HG02588 (cell line): ENCODE measurements around the gene MYH14.
A peak's percentile ranks its signal among the peaks of the same experiment; 100 is the strongest.
"Not testable (repeated sequence)": the region's sequence is repeated elsewhere in the genome, so short reads cannot be mapped to it uniquely, and the experiment has no call there.

Experiments used
- ATAC-seq: cut with Tn5 transposase; IDR thresholded peaks from one replicate; pipeline ENCODE4 v1.9.1; 2021; ENCODE audit warnings: mild to moderate bottlenecking, moderate library complexity; ENCODE audit not compliant: unreplicated experiment

MYH14 gene

GRCh38 chr19:50330365-50331078 lies 127.1 kb downstream of the MYH14 start:
- peak; percentile 29 for ATAC-seq

GRCh38 chr19:50331221-50331993 lies 128.0 kb downstream of the MYH14 start:
- ATAC-seq = no peak

- ATAC-seq = no peak
Observed at GRCh38 chr19:50331994-50332243, 128.5 kb downstream of the MYH14 start.

GRCh38 chr19:50332244-50333038 lies 129.0 kb downstream of the MYH14 start:
- no peak for ATAC-seq

- peak; percentile 40 for ATAC-seq
Observed at GRCh38 chr19:50333235-50333736, 129.9 kb downstream of the MYH14 start.

GRCh38 chr19:50333737-50334617 lies 130.6 kb downstream of the MYH14 start:
- peak; percentile 19 for ATAC-seq

GRCh38 chr19:50334741-50335421 lies 131.5 kb downstream of the MYH14 start:
- ATAC-seq = no peak

- not testable (repeated sequence) for ATAC-seq
Observed at GRCh38 chr19:50337031-50337430, 133.6 kb downstream of the MYH14 start.

GRCh38 chr19:50340331-50340730 lies 136.9 kb downstream of the MYH14 start:
- ATAC-seq = no peak

GRCh38 chr19:50341091-50341564 lies 137.7 kb downstream of the MYH14 start:
- peak; percentile 56 for ATAC-seq

- ATAC-seq = peak; percentile 37
Observed at GRCh38 chr19:50344661-50345318, 141.4 kb downstream of the MYH14 start.

GRCh38 chr19:50347089-50347581 lies 143.7 kb downstream of the MYH14 start:
- not testable (repeated sequence) for ATAC-seq

- no peak for ATAC-seq
Observed at GRCh38 chr19:50349277-50350057, 146.0 kb downstream of the MYH14 start.

GRCh38 chr19:50352242-50352641 lies 148.8 kb downstream of the MYH14 start:
- ATAC-seq = no peak

- not testable (repeated sequence) for ATAC-seq
Observed at GRCh38 chr19:50353487-50353880, 150.1 kb downstream of the MYH14 start.

- no peak for ATAC-seq
Observed at GRCh38 chr19:50356691-50357177, 153.3 kb downstream of the MYH14 start.

GRCh38 chr19:50357178-50358100 lies 154.0 kb downstream of the MYH14 start:
- ATAC-seq = peak; percentile 45
